ENCODE measurements around the gene GAPVD1.

GRCh38 chr9:125321496-125321895 is 59.9 kb downstream of the GAPVD1 start:
- TF ChIP-seq, protein P1, sequence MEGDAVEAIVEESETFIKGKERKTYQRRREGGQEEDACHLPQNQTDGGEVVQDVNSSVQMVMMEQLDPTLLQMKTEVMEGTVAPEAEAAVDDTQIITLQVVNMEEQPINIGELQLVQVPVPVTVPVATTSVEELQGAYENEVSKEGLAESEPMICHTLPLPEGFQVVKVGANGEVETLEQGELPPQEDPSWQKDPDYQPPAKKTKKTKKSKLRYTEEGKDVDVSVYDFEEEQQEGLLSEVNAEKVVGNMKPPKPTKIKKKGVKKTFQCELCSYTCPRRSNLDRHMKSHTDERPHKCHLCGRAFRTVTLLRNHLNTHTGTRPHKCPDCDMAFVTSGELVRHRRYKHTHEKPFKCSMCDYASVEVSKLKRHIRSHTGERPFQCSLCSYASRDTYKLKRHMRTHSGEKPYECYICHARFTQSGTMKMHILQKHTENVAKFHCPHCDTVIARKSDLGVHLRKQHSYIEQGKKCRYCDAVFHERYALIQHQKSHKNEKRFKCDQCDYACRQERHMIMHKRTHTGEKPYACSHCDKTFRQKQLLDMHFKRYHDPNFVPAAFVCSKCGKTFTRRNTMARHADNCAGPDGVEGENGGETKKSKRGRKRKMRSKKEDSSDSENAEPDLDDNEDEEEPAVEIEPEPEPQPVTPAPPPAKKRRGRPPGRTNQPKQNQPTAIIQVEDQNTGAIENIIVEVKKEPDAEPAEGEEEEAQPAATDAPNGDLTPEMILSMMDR (IDR thresholded peaks at IDR 0.05; ENCODE audit: low read depth, low read length) = no peak
- no peak for TF ChIP-seq EZH2phosphoT487 (IDR thresholded peaks at IDR 0.05; ENCODE audit: low read depth)
